Omental fat pad (tissue), 4 donors: Measurements from ENCODE around the gene MPRIP. TPM values are rescaled to one million over a fixed set of nuclear protein-coding genes. Genes with fewer than 3 reads are reported as not detected.

Experiments
- ATAC-seq: fragments of 150-250 bp; one replicate; pipeline ENCODE4 v1.9.1; 2016; ENCODE audit warnings: mild to moderate bottlenecking, moderate library complexity; ENCODE audit not compliant: low FRiP score
- DNase-seq: peaks from one replicate; pipeline ENCODE4 v3.0.0-alpha.2; 2019; ENCODE audit warnings: low spot score
- CTCF ChIP-seq, 3 donors: fragments of 450-650 bp; IDR thresholded peaks; one replicate each; pipeline ENCODE4 v1.5.1; 2016 to 2017; ENCODE audit warnings: antibody characterized with exemption in 3 of 3, mild to moderate bottlenecking in 3 of 3, moderate library complexity in 2 of 3
- total RNA-seq, 4 donors: library from RNA; depleted of rRNA; stranded (reverse); fragments of >200 nt; gene quantifications; one replicate each; pipeline ENCODE4 v1.1.0, GENCODE V29; 2016

Gene MPRIP
- total RNA-seq, 4 donors from 2014 or later: 68.6 to 196 (median 125) TPM

DNA sequence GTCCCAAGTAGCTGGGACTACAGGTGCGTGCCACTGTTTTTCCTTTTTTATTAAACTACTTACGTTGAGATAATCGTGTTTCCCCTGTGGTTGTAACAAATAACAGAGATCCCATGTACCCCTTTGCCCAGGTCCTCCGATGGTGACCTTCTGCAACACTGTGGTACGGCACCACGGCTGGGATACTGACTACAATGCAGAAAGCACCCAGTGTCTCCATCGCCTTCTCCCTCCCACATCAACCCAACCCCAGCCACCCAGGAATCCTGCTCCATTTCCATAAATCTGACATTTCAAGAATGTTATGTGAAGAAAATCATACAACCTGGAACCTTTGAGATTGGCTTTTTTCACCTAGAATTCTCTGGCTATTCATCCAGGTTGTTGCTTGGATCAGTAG is 22.1 kb downstream of the MPRIP start:
- TF ChIP-seq CTCF (IDR thresholded peaks at IDR 0.05): no peak
- no peak for DNase-seq
- no peak for ATAC-seq

- TF ChIP-seq CTCF (IDR thresholded peaks at IDR 0.05): no peak
- ATAC-seq (no peak), DNase-seq (no peak)
Measured at GRCh38 chr17:17066021-17066420, 23.8 kb downstream of the MPRIP start.

DNA sequence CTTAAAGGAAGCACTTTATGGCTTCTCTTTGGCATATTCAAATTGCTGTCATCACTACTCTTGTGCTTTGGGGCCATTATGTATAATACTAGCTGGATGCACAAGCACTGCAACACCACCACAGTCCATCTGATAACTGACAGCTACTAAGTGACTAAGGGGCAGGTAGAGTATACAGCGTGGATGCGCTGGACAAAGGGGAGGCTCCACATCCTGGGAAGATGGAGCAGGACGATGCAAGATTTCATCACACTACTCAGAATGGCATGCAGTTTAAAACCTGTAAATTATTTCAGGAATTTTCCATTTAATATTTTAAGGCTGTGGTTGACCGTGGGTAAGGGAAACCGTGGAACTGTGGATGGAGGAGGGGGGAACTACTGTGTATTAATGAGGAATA is 25.0 kb downstream of the MPRIP start:
- ATAC-seq: no peak

DNA sequence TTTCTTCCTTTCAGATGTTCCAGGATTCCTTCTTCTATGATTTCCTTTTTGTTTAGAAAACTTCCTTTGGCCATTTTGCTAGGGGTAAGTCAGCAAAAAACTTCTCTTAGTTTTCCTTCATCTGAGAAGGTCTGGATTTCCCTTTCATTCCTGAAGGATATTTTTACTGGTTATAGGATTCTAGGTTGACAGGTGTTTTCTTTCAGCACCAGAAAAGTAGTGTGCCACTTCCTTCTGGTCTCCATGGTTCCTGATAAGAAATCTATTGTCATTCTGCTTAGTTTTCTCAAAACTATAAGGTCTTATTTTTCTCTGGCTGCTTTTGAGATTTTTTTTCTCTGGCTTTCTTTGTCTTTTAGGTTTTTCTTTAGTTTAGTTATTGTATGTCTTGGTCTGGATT is 27.6 kb downstream of the MPRIP start:
- ATAC-seq (no peak), DNase-seq (no peak)
- TF ChIP-seq CTCF (IDR thresholded peaks at IDR 0.05): no peak

More for the DNA sequence above, 25.0 kb downstream of the MPRIP start:
- no peak for DNase-seq
- TF ChIP-seq CTCF (IDR thresholded peaks at IDR 0.05): no peak

DNA sequence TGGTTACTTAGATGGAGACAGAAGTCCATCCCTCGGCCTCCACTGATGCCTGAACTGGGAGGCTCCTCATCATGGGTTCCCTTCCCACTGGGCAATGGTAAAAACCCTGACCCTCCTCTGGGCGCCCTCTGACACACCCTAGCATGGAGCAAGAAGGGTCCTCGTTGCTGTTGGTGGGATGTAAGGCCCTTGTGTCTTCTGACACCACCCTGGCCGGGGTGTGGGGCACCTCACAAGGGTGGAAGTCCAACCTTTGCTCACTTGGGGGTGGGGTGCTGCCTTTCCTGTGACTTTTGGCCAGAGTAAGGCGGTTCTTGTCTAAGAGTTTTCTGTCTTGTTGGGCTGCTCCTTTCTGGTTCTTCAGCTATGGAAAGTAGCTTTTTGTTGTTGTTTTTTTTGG is 28.7 kb downstream of the MPRIP start:
- no peak for TF ChIP-seq CTCF (IDR thresholded peaks at IDR 0.05)
- ATAC-seq: no peak
- no peak for DNase-seq

GRCh38 chr17:17071531-17072360 is 29.5 kb downstream of the MPRIP start:
- ATAC-seq (peak; percentile 58), DNase-seq (no peak)
- TF ChIP-seq CTCF (IDR thresholded peaks at IDR 0.05): no peak

DNA sequence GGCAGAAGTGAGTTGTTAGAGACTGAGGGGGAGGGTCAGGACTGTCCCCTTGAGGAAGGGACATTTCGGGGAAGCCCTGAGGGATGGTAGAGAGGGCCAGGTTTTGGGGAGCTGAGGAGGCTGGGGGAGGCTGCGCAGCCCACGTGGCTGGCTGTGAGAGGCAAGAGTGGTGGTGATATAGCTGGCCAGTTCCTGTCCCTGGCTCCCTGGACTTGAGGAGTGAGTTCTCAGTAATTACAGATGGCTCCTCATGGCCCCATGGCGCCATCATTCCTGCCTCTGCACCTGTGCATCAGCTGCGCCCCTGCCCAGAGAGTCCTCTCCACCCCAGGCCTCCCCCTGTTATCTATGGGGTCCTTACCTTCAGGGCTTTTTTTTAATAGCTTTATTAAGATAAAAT is 30.3 kb downstream of the MPRIP start:
- TF ChIP-seq CTCF (IDR thresholded peaks at IDR 0.05): no peak
- DNase-seq (no peak), ATAC-seq (no peak)
